HG03103 (cell line): ENCODE measurements around the gene CYP2E1.
"Not testable (repeated sequence)": the region's sequence is repeated elsewhere in the genome, so short reads cannot be mapped to it uniquely, and the experiment has no call there.

ENCODE experiments used
- ATAC-seq: cut with Tn5 transposase; IDR thresholded peaks from one replicate; pipeline ENCODE4 v1.9.1; 2021; ENCODE audit warnings: low read depth; ENCODE audit not compliant: unreplicated experiment

Gene CYP2E1

DNA sequence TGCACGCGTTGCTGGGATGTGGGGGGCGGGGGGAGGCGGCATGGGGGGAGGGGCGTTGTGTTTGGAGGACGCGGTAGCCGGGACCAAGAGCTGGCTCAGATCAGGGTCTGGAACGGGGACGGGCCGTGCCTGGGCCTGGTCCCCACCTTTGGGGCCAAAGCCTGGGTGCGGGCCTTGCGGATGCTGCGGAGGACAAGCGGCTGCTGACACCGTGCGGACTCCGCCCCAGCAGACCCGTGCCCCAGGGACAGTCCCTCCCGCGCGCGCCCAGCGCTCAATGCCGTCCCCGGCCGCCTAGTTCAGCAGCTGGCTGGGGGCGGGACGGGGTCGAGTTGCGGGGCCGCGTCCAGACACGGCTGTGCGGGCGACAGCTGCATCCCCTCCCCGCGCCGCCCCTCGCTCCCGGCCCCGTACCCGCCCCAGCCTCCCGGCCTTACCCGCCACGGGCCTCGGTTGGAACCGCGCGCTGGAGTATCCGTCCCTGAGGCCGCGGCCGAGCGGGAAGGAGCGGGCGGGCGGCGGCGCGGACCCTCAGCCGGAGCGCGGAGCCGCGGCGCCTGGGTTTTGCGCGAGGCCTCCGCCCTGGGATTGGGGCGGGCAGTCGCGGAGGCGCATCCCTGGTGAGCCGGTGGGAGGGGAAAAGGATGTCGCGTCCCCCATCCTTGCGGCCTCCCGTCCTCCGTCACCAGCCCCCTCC lies 41.8 kb downstream of the CYP2E1 start:
- not testable (repeated sequence) for ATAC-seq

DNA sequence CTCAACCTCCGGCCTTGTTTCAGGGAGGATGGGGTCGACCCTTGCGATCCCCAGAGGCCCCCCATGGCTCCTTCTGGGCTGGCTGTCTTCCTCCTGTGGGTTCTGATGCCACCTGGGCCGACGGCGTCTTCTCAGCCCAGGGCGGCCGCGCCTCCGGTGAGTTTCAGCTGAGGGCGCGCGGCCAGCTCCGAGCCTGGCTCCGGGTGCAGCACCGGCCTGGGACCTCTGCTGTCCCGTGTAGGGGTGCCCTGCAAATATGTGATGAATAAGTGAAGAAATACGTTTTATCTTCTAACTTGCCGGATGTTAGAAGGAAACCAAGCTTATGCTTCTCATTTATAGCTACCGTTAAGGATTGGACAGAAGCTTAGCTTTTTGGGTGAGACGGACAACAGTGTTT lies 42.6 kb downstream of the CYP2E1 start:
- not testable (repeated sequence) for ATAC-seq

DNA sequence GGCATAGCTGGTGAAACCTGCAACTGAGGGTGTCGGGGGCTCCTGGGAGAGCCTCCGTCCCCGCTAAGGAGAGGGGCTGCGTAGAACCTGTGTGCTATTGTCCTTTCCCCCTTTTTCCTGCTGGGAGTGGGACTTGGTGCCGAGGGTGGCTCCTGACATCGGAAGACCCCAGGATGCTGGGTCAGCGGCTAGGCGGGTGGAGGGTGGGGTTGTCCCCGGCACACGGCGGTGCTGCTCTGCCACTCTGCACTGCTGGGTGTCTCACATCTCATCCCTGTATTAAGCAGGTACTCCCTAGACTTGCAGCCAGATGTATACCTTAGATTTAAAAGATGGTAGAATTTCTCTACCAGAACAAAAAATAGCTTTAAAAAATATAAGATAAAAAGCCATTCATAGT lies 44.9 kb downstream of the CYP2E1 start:
- ATAC-seq, result not testable (repeated sequence)

- ATAC-seq, result not testable (repeated sequence)
These were observed 46.3 kb downstream of the CYP2E1 start for GRCh38 chr10:133573460-133573859.

GRCh38 chr10:133577037-133577436 lies 49.9 kb downstream of the CYP2E1 start:
- not testable (repeated sequence) for ATAC-seq
